NCI-H524 treated with DMSO at 0.1 percent for 48 hours (cell line): ENCODE measurements around the gene ZNF765.
A peak's percentile ranks its signal among the peaks of the same experiment; 100 is the strongest.
"Not testable (repeated sequence)": the region's sequence is repeated elsewhere in the genome, so short reads cannot be mapped to it uniquely, and the experiment has no call there.

Experiments
- DNase-seq: peaks from one replicate; lab custom pipeline; 2025; lab: John Stamatoyannopoulos, UW

Gene ZNF765

DNA sequence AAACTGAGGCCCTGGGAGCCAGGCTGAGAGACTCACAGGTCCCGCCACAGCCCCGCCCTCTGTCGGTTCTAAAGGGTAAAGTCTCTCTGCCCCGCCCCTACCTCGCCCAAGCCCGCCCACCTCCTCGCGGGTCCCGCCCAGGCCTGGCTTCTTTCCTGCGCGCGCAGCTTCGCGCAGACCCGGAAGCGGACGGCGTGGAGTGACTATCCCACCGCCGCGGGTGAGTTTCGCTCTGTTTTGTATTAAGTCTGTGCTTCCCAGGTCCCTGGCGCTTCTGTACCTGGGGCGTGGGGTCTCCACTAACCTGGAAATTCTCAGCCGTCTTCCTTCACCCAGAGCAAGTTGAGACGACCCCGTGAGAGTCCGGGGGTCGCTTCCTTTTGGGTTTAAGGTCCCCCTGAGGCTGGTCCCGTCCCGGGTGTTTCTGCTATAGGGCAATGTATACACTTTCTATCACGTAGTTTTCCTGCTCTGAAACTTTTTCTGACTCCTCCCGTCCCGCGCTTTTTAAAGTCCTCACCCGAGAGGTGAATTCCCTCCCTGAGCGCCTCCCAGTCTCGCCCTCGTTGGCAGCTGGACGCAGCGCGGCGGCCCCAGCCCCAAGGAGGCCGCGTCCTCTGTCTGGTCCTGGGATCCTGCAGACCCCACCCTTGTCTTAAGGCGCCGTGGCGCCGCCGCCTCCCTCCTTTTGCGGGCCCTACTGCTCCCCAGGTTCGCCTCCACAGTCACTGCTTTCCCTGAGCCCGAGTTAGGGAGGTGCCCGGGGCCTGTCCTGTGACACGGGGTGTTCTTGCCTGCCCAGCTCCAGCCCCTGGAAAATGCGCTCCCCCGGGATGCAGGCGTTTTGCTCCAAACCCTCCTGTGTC, at the start of gene ZNF765:
ZNF765 (plus strand) TSS at position 176 of the 866 bp plus-strand sequence. CDS start 2,867 bp downstream, outside the sequence.
- DNase-seq = peak; percentile 24

GRCh38 chr19:53355739-53356138, 39.2 kb upstream of the ZNF765 start:
- no peak for DNase-seq

GRCh38 chr19:53357821-53358581, 36.9 kb upstream of the ZNF765 start:
- DNase-seq = no peak

- DNase-seq = not testable (repeated sequence)
These were observed 34.9 kb upstream of the ZNF765 start for GRCh38 chr19:53360056-53360455.

DNA sequence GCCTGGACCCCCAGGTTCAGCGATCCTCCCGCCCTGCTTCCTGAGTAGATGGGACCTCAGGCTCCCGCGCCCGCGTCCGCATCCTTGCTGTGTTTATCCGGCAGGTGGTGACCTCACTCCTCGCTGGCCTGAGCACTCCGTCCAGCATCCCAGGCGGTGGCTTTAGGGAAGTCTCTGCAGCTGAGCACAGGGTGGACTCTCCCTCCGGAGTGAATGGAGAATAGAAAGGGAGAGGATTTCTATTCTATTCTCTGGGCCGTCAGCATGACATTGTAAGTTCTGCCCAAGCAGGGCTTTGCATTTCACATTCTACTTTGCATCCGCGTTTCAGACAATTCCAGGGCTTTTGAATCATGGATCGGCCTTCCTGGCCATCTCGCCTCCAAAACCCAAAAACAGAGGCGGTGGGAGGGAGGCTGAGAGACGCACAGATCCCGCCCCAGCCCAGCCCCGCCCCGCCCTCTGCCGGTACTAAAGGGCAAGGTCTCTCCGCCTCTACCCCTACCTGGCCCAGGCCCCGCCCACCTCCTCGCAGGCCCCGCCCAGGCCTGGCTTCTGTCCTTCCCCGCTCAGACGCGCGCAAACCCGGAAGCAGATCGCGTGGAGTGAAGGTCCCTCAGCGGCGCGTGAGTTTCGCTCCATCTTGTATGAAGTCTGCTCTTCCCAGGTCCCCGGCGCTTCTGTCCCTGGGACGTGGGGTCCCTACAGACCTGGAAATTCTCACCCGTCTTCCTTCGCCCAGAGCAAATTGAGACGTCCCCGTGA, 29.6 kb upstream of the ZNF765 start, which contains the start of gene ZNF525:
ZNF525 (plus strand) TSS at position 572 of the 765 bp plus-strand sequence. CDS start 6,577 bp downstream, outside the sequence.
- peak; percentile 45 for DNase-seq

GRCh38 chr19:53365899-53366493, 29.0 kb upstream of the ZNF765 start:
- no peak for DNase-seq

GRCh38 chr19:53372196-53372595, 22.8 kb upstream of the ZNF765 start:
- no peak for DNase-seq

DNA sequence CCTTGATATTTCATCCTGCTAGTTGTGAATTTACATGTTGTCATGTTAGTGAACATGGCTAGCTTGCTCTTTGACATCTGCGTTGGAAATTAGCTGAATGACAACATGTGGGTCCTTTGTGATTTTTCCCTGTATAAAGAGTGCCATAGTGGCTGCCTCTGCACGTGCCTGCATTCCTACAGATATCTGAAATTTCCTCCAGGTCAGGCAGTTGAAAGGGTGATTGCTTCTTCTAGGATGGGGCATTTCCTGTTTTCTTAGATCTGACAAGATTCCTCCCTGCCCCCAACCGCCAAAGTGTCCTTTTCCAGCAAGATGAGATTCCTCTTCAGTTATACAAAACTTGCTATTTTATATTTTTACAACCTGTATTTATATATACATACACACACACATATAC, 20.7 kb upstream of the ZNF765 start:
- DNase-seq = no peak

- DNase-seq = no peak
These were observed 20.2 kb upstream of the ZNF765 start for GRCh38 chr19:53374743-53375142.

- no peak for DNase-seq
These were observed 13.6 kb upstream of the ZNF765 start for GRCh38 chr19:53381376-53381775.

GRCh38 chr19:53388168-53388567, 6.8 kb upstream of the ZNF765 start:
- no peak for DNase-seq

GRCh38 chr19:53388904-53389303, 6.0 kb upstream of the ZNF765 start:
- no peak for DNase-seq

GRCh38 chr19:53389571-53389970, 5.4 kb upstream of the ZNF765 start:
- DNase-seq = no peak

GRCh38 chr19:53389978-53390377, 5.0 kb upstream of the ZNF765 start:
- DNase-seq = no peak

DNA sequence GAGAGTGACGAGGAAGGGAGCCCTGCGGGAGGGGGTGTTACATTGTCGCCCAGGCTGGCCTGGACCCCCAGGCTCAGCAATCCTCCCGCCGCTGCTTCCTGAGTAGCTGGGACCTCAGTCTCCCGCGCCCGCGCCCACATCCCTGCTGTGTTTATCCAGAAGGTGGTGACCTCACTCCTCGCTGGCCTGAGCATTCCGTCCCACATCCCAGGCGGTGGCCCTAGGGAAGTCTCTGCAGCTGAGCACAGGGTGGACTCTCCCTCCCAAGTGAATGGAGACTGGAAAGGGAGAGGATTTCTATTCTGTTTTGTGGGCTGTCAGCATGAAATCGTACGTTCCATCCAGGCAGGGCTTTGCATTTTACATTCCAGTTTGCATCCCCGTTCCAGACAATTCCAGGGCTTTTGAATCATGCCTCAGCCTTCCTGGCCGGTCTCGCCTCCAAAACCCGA, 401 bp upstream of the ZNF765 start:
- DNase-seq = no peak

DNA sequence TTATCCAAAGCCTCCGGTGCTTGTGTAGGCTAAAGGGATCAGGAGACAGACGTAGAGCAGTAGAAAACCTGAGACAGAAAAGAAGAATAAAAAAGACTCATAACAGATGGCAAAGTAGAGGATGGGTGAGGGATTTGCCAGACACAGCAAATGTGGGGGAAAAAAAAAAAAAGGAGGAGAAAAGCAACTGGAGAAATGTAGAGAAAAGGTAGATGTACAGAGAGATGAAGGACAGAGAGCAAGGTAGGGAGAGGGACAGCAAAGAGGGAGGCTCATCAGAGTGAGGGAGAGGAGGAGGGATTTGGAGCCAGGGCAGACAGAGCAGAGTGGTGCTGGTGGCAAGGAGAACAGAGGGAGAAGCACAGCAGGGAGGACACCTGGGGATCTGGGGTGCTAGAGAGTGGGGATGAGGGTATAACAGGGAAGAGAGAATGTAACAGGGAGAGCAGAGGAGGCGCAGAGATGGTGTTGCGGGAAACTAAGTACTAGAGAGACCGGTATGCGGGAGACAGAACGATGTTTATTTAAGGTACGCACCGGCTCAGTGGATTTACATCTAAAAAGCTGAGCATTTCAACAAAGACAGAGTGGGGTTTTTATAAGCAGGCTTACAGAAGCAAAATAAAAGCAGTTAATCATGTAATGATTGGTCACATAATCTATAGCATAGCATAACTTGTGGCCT, 1.0 kb downstream of the ZNF765 start:
- not testable (repeated sequence) for DNase-seq

DNA sequence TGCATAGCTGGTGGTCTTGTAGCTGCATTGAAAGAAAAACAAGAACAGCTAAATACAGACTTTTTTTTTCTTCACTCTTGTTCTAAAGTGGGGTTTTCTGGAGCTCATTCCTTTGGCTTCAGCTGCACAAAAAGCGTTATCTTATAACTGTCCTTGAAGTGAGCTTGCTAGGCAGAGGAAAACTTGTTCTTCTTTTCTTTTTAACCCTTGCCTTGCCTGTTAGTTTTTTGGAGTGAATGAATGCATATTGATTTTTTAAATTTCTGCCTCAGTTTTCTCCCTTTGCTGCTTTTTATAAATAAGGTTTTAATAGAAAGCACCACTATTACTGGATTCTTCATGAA, 1.5 kb downstream of the ZNF765 start:
- DNase-seq = no peak

DNA sequence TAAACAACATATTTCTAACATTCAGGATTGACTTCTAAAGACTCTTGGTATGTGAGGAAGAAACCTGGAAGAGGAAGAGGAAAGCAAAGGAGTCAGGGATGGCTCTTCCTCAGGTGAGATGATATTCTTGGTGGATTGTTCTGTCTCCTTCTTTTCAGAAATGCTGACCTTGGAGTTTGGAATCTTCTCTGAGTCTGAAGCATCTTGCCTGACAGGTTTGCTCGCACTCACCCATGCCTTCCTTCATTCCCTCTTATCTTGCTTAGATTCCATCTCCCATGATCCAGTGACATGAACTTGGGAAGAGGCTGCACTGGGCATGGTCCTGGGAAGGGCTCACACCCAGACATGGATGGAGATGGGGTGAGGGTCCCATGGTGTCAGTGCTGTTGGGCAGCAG, 3.0 kb downstream of the ZNF765 start:
- not testable (repeated sequence) for DNase-seq

DNA sequence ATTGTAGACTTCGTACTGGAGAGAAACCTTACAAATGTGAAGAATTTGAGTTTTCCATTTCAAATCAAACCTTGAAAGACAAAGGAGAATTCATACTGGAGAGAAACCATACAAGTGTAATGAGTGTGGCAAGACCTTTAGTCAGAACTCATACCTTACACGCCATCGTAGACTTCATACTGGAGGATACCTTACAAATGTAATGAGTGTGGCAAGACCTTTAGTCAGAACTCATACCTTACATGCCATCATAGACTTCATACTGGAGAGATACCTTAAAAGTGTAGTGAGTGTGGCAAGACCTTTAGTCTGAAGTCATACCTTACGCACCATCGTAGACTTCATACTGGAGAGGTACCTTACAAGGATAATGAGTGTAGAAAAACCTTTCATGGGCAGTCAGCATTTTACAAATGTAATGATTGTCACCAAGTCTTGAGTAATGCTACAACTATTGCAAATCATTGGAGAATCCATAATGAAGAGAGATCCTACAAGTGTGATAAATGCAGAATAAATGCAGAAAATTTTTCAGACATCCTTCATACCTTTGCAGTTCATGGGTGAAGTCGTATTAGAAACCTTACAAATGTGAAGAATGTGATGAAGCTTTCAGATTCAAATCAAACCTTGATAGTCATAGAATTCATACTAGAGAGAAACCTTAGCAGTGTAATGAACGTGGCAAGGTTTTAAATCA, 14.7 kb downstream of the ZNF765 start:
- DNase-seq = no peak

DNA sequence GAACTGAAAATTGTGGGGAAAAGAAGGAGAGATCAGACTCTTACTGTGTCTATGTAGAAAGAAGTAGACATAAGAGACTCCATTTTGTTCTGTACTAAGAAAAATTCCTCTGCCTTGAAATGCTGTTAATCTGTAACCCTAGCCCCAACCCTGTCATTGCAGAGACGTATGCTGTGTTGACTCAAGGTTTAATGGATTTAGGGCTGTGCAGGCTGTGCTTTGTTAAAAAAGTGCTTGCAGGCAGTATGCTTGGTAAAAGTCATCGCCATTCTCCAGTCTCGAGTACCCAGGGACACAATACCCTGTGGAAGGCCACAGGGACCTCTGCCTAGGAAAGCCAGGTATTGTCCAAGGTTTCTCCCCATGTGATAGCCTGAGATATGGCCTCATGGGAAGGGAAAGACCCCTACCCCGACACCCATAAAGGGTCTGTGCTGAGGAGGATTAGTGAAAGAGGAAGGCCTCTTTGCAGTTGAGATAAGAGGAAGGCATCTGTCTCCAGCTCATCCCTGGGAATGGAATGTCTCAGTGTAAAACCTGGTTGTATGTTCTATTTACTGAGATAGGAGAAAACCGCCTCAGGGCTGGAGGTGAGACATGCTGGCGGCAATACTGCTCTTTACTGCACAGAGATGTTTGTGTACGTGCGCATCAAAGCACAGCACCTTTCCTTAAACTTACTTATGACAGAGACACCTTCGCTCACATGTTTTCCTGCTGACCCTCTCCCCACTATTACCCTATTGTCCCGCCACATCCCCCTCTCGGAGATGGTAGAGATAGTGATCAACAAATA, 25.8 kb downstream of the ZNF765 start:
- DNase-seq = not testable (repeated sequence)
